Upper lobe of left lung (tissue), 6 donors: ENCODE data around the gene DNAJB1. TPM values are rescaled to one million over a fixed set of nuclear protein-coding genes. Genes with fewer than 3 reads are reported as not detected.

ENCODE experiments used
- ATAC-seq, 2 donors: fragments of 200-7000 bp; cut with Tn5 transposase; one replicate each; pipeline ENCODE4 v1.9.1; 2022; ENCODE audit warnings: mild to moderate bottlenecking in 2 of 2, moderate library complexity in 2 of 2; ENCODE audit not compliant: low FRiP score in 2 of 2
- DNase-seq, 2 donors: peaks; one replicate each; pipeline ENCODE4 v3.0.0-alpha.2; 2019 to 2020
- H3K27ac ChIP-seq, 4 donors: fragments of 200-600 bp; sonication (generic); one replicate each; pipeline ENCODE4 v1.5.1; 2016 to 2019
- H3K27me3 ChIP-seq, 4 donors: fragments of 200-600 bp; sonication (generic); one replicate each; pipeline ENCODE4 v1.5.1; 2017 to 2019
- H3K36me3 ChIP-seq, 4 donors: fragments of 200-600 bp; sonication (generic); one replicate each; pipeline ENCODE4 v1.5.1; 2016 to 2019
- H3K4me1 ChIP-seq, 4 donors: fragments of 200-600 bp; sonication (generic); one replicate each; pipeline ENCODE4 v1.5.1; 2018 to 2019
- H3K4me3 ChIP-seq, 4 donors: fragments of 200-600 bp; sonication (generic); one replicate each; pipeline ENCODE4 v1.5.1; 2017 to 2019; ENCODE audit warnings: mild to moderate bottlenecking in 2 of 4, moderate library complexity in 1 of 4
- H3K9me3 ChIP-seq, 4 donors: fragments of 200-600 bp; sonication (generic); one replicate each; pipeline ENCODE4 v1.5.1; 2018 to 2019
- EP300 ChIP-seq, 4 donors: sonication (generic); formaldehyde crosslinking; IDR thresholded peaks; one replicate each; pipeline ENCODE4 v1.5.1; 2017; ENCODE audit warnings: antibody characterized with exemption in 4 of 4, control low read depth in 2 of 4
- POLR2A ChIP-seq, 4 donors: fragments of 450-650 bp; IDR thresholded peaks; one replicate each; pipeline ENCODE4 v1.5.1; 2016 to 2017; ENCODE audit warnings: antibody characterized with exemption in 4 of 4, mild to moderate bottlenecking in 2 of 4
- POLR2AphosphoS5 ChIP-seq, 2 donors: sonication (generic); formaldehyde crosslinking; IDR thresholded peaks; one replicate each; pipeline ENCODE4 v1.5.1; 2017; ENCODE audit warnings: antibody characterized with exemption in 2 of 2
- WGBS, 2 donors: methylation state at CpG; one replicate each; pipeline ENCODE4 v1.1.5; 2017 to 2018; 5-methylcytosine and 5-hydroxymethylcytosine counted together
- total RNA-seq, 6 donors: library from RNA; depleted of rRNA in 4 of 6; stranded (reverse); fragments of >200 nt in 4 of 6; gene quantifications; one replicate each; pipeline versions ENCODE4 v1.1.0 to v1.2.1, GENCODE V29; 2016 to 2021
- TF ChIP-seq, protein P1 (sequence below), 6 experiments: fragments of 450-650 bp in 4 of 6; fragments of 200-600 bp in 2 of 6; sonication (generic) in 2 of 6; IDR thresholded peaks; one replicate each; pipeline ENCODE4 v1.5.1; 2016 to 2019; ENCODE audit warnings: antibody characterized with exemption in 6 of 6
- donor health status: DM: no; HTN: no; CAD: no; lungs with moderate emphysema.
- donor health status: DM: no; HTN: yes; CAD: no; lungs with severe emphysema.

DNAJB1 gene
- total RNA-seq, 6 donors from 2014 or later: 33.5 to 137 (median 101) TPM

- H3K4me1 ChIP-seq: peaks cover 24 to 31% (median 27%) of the 10 kb centered on the region in 4 donors
- WGBS, 2 donors: 93 to 95% methylated on average over 4 of the region's 4 CpGs
- no peak for TF ChIP-seq EP300 (IDR thresholded peaks at IDR 0.05)
- TF ChIP-seq, protein P1, sequence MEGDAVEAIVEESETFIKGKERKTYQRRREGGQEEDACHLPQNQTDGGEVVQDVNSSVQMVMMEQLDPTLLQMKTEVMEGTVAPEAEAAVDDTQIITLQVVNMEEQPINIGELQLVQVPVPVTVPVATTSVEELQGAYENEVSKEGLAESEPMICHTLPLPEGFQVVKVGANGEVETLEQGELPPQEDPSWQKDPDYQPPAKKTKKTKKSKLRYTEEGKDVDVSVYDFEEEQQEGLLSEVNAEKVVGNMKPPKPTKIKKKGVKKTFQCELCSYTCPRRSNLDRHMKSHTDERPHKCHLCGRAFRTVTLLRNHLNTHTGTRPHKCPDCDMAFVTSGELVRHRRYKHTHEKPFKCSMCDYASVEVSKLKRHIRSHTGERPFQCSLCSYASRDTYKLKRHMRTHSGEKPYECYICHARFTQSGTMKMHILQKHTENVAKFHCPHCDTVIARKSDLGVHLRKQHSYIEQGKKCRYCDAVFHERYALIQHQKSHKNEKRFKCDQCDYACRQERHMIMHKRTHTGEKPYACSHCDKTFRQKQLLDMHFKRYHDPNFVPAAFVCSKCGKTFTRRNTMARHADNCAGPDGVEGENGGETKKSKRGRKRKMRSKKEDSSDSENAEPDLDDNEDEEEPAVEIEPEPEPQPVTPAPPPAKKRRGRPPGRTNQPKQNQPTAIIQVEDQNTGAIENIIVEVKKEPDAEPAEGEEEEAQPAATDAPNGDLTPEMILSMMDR (IDR thresholded peaks at IDR 0.05): no peak
- TF ChIP-seq POLR2A (IDR thresholded peaks at IDR 0.05): no peak
- TF ChIP-seq POLR2AphosphoS5 (IDR thresholded peaks at IDR 0.05): no peak
- ATAC-seq (no peak), DNase-seq (no peak)
- H3K4me3 ChIP-seq: no peak overlapping the region
- H3K9me3 ChIP-seq: no peaks in the 10 kb centered on the region
- H3K36me3 ChIP-seq: peaks cover 3 to 12% (median 9%) of the 10 kb centered on the region in 4 donors
- H3K27ac ChIP-seq: peak overlapping the region in 2 of 4 donors; percentile 100
- no peaks in the 10 kb centered on the region for H3K27me3 ChIP-seq
Observed at GRCh38 chr19:14520543-14520942, 2.3 kb upstream of the DNAJB1 start.

- Histone ChIP-seq H3K4me3 (no peak overlapping the region), H3K27me3 (no peaks in the 10 kb centered on the region), H3K4me1 (peaks cover 30 to 37% (median 33%) of the 10 kb centered on the region in 4 donors), H3K9me3 (no peaks in the 10 kb centered on the region), H3K27ac (peak overlapping the region; percentile 96 to 100 (median 100)), H3K36me3 (peaks cover 10 to 18% (median 16%) of the 10 kb centered on the region in 4 donors)
- TF ChIP-seq POLR2A (IDR thresholded peaks at IDR 0.05): no peak
- peak in 1 of 2 donors; percentile 34 for TF ChIP-seq POLR2AphosphoS5 (IDR thresholded peaks at IDR 0.05)
- 51 to 83% methylated on average over 1 to 2 of the region's 2 CpGs for WGBS, 2 donors
- DNase-seq (peak in 1 of 2 donors; percentile 48), ATAC-seq (no peak)
Observed at GRCh38 chr19:14519860-14520407, 1.7 kb upstream of the DNAJB1 start.

- 93 to 94% methylated on average over 22 of the region's 22 CpGs for WGBS, 2 donors
- Histone ChIP-seq H3K9me3 (no peaks in the 10 kb centered on the region), H3K36me3 (peaks cover 15 to 24% (median 21%) of the 10 kb centered on the region in 4 donors), H3K4me3 (peak overlapping the region in 2 of 4 donors; percentile 24 to 92), H3K4me1 (peaks cover 35 to 42% (median 39%) of the 10 kb centered on the region in 4 donors), H3K27me3 (no peaks in the 10 kb centered on the region), H3K27ac (peak overlapping the region; percentile 96 to 100 (median 100))
- ATAC-seq (no peak), DNase-seq (peak in 1 of 2 donors; percentile 17)
- no peak for TF ChIP-seq POLR2A (IDR thresholded peaks at IDR 0.05)
- TF ChIP-seq POLR2AphosphoS5 (IDR thresholded peaks at IDR 0.05): no peak
- TF ChIP-seq EP300 (IDR thresholded peaks at IDR 0.05): no peak
- TF ChIP-seq, protein P1 (IDR thresholded peaks at IDR 0.05): no peak
Observed at GRCh38 chr19:14519245-14519859, 1.2 kb upstream of the DNAJB1 start.

DNA sequence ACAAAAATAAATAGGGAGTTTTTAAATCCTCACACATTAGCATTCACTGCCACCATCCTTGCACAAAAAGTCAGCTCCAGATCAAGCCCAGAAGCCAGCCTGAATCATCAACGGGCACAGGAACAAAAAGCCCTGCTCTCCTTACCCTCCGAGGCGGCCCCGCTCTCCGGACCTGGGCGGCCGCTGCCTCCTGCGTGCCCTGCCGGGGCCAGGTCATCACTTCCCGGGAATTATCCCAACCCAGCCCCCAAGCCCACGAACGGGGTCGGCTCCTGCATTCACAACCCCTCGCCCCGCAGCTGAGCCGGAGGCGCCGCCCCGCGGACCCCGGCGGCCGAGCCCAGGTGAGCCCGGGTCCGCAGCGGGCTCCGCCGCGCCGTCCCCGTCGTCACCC lies 754 bp downstream of the DNAJB1 start:
- peak overlapping the region; percentile 74 to 97 (median 88) for H3K4me3 ChIP-seq
- peak overlapping the region; percentile 100 for H3K27ac ChIP-seq
- TF ChIP-seq POLR2AphosphoS5 (IDR thresholded peaks at IDR 0.05) (no peak), POLR2A (IDR thresholded peaks at IDR 0.05) (no peak), EP300 (IDR thresholded peaks at IDR 0.05) (no peak)
- TF ChIP-seq, protein P1 (IDR thresholded peaks at IDR 0.05): no peak
- H3K27me3 ChIP-seq: no peaks in the 10 kb centered on the region
- H3K9me3 ChIP-seq: no peaks in the 10 kb centered on the region
- peaks cover 38 to 52% (median 48%) of the 10 kb centered on the region in 4 donors for H3K4me1 ChIP-seq
- 0 to 2% methylated on average over 8 to 29 of the region's 32 CpGs for WGBS, 2 donors
- H3K36me3 ChIP-seq: peaks cover 15 to 35% (median 26%) of the 10 kb centered on the region in 4 donors
- peak in 1 of 2 donors; percentile 0 for ATAC-seq
- DNase-seq: no peak

DNA sequence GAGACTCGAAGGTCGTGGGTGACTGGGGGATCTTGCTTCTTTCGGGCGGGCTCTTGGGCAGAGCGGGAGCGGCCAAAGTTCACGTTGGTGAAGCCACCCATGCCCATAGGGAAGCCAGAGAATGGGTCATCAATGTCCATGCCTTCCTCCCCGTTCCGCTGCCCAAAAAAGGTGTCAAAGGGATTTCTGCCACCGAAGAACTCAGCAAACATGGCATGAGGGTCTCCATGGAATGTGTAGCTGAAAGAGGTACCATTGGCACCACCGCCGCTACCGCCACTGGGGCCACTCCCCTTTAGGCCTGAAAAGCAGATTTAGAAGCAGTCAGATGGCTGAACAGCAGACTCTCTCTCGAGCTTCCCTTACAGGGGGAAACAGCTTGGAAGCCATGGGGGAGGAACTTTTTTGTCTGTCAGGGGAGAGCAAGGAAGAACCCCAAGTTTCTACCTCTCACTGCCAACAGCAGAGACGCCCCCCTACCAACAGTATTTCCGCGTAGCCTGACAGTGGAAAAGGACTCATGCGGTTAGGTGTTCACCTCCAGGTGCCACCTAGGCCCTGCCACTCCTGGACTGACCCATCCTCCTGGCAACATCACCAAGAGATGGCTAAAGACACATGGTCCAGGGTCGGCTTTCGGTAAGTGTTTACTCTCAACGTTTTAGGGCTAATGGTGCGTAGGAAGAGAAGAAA lies 1.3 kb downstream of the DNAJB1 start:
- ATAC-seq (no peak), DNase-seq (no peak)
- Histone ChIP-seq H3K9me3 (no peaks in the 10 kb centered on the region), H3K27ac (peak overlapping the region; percentile 100), H3K4me3 (peak overlapping the region; percentile 74 to 97 (median 88)), H3K36me3 (peaks cover 15 to 35% (median 26%) of the 10 kb centered on the region in 4 donors), H3K27me3 (no peaks in the 10 kb centered on the region), H3K4me1 (peaks cover 38 to 52% (median 48%) of the 10 kb centered on the region in 4 donors)
- 23 to 25% methylated on average over 17 to 22 of the region's 22 CpGs for WGBS, 2 donors
- TF ChIP-seq EP300 (IDR thresholded peaks at IDR 0.05) (no peak), POLR2AphosphoS5 (IDR thresholded peaks at IDR 0.05) (no peak), POLR2A (IDR thresholded peaks at IDR 0.05) (no peak)
- TF ChIP-seq, protein P1 (IDR thresholded peaks at IDR 0.05): no peak
